ENCODE results near the gene SLC35A4. TPM values are rescaled to one million over a fixed set of nuclear protein-coding genes. Genes with fewer than 3 reads are reported as not detected.

SLC35A4 gene
- total RNA-seq, 4 donors from 2014 or later, result 41.4 to 56.9 (median 52.6) TPM

DNA sequence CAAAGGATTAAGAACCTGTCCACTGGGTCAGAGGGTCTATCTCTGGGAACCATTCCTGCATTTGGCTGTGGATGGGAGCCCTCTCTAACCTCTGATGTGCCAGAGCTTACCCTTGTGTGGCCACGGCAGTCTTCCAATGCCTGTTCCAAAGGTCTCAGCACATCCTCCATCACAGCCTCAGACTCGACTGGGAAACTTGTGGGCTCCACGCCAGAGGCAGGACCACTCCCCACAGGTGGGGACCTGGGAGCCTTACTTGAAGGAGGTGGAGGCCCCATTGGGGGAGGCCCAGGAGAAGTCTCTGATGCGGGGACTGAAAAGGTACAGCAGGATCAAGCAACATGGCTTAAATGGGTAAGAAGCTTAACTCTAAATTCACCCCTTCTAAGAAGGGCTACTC lies 12.8 kb upstream of the SLC35A4 start:
- TF ChIP-seq, protein P1, sequence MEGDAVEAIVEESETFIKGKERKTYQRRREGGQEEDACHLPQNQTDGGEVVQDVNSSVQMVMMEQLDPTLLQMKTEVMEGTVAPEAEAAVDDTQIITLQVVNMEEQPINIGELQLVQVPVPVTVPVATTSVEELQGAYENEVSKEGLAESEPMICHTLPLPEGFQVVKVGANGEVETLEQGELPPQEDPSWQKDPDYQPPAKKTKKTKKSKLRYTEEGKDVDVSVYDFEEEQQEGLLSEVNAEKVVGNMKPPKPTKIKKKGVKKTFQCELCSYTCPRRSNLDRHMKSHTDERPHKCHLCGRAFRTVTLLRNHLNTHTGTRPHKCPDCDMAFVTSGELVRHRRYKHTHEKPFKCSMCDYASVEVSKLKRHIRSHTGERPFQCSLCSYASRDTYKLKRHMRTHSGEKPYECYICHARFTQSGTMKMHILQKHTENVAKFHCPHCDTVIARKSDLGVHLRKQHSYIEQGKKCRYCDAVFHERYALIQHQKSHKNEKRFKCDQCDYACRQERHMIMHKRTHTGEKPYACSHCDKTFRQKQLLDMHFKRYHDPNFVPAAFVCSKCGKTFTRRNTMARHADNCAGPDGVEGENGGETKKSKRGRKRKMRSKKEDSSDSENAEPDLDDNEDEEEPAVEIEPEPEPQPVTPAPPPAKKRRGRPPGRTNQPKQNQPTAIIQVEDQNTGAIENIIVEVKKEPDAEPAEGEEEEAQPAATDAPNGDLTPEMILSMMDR (IDR thresholded peaks at IDR 0.05), result no peak
- Histone ChIP-seq H3K36me3 (peaks cover 0 to 54% (median 25%) of the 10 kb centered on the region in 3 donors), H3K27me3 (no peaks in the 10 kb centered on the region), H3K4me3 (no peak overlapping the region), H3K4me1 (peaks cover 31 to 75% (median 47%) of the 10 kb centered on the region in 3 donors), H3K9me3 (no peaks in the 10 kb centered on the region), H3K27ac (no peak overlapping the region)
- WGBS, 2 donors, result 33 to 83% methylated on average over 1 to 3 of the region's 4 CpGs
- DNase-seq, result no peak
- intact Hi-C loops (cut with DNase I), result no loop called here

DNA sequence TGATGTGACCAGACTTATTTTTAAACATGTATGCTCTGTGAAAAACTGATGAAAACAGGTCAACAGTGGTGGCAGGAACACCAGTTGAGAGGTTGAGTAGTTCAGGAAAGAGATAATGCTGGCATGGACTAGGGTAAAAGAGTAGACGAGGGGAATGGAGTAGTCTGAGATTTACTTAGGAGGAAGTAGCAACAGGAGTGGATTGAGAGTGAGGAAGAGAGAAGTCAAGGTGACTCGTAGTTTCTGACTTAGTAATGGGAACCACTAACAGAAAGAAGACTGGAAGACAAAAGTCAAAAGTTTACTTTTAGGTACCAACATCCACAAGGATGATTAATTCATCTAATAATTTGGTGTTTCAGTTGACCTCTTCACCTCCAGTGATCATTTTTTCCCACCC lies 11.0 kb upstream of the SLC35A4 start:
- Histone ChIP-seq H3K36me3 (peaks cover 0 to 57% (median 25%) of the 10 kb centered on the region in 3 donors), H3K27ac (peak overlapping the region; percentile 15 to 31 (median 25)), H3K4me1 (peaks cover 16 to 64% (median 38%) of the 10 kb centered on the region in 3 donors), H3K9me3 (no peaks in the 10 kb centered on the region), H3K27me3 (no peaks in the 10 kb centered on the region), H3K4me3 (no peak overlapping the region)
- no peak for DNase-seq
- intact Hi-C loops (cut with DNase I), result no loop called here
- TF ChIP-seq, protein P1 (IDR thresholded peaks at IDR 0.05), result no peak
- TF ChIP-seq POLR2A (IDR thresholded peaks at IDR 0.05), result no peak
- 44 to 57% methylated on average over 2 of the region's 2 CpGs for WGBS, 2 donors

- Histone ChIP-seq H3K9me3 (no peaks in the 10 kb centered on the region), H3K4me1 (peaks cover 11 to 56% (median 30%) of the 10 kb centered on the region in 3 donors), H3K36me3 (peaks cover 0 to 53% (median 25%) of the 10 kb centered on the region in 3 donors), H3K4me3 (no peak overlapping the region), H3K27me3 (no peaks in the 10 kb centered on the region), H3K27ac (peak overlapping the region in 1 of 4 donors; percentile 31)
- intact Hi-C loops (cut with DNase I), result no loop called here
- DNase-seq, result no peak
- TF ChIP-seq, protein P1 (IDR thresholded peaks at IDR 0.05), result no peak
- no peak for TF ChIP-seq POLR2A (IDR thresholded peaks at IDR 0.05)
- WGBS, 2 donors, result 39 to 52% methylated on average over 2 of the region's 2 CpGs
Observed at GRCh38 chr5:140554454-140554853, 10.2 kb upstream of the SLC35A4 start.

DNA sequence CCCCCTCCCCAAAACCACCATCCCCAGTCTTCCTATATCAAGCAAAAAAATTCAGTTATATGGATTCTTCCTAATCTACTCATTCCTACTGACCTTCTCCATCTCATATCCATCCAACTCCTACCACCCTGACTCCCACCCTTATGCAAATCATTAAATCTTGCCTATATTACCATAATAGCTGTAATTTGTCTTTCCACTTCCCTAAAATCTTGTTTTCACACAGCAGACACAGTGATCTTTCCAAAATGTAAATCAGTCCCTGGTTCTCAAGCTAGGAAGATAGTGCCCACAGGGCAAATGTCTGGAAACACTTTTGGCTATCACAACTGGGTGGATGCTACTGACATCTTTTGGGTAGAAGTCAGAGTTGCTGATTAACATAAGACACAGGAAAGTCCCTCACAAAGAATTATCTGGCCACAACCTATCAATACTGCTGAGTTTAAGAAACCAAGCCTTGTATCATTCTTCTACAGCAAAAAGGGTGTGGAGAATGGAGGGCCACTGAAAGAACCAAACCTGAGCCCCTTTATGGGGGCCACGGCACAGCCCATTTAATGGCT lies 8.8 kb upstream of the SLC35A4 start:
- intact Hi-C loops (cut with DNase I), result no loop called here
- Histone ChIP-seq H3K27ac (peak overlapping the region in 2 of 4 donors; percentile 4 to 96), H3K27me3 (no peaks in the 10 kb centered on the region), H3K36me3 (peaks cover 0 to 53% (median 14%) of the 10 kb centered on the region in 3 donors), H3K4me3 (peak overlapping the region in 2 of 4 donors; percentile 74 to 82), H3K4me1 (peaks cover 11 to 47% (median 24%) of the 10 kb centered on the region in 3 donors), H3K9me3 (no peaks in the 10 kb centered on the region)
- TF ChIP-seq POLR2A (IDR thresholded peaks at IDR 0.05), result no peak
- TF ChIP-seq, protein P1 (IDR thresholded peaks at IDR 0.05), result no peak
- no peak for DNase-seq
- 53 to 91% methylated on average over 1 of the region's 1 CpG for WGBS, 2 donors

- no peaks in the 10 kb centered on the region for H3K27me3 ChIP-seq
- H3K4me3 ChIP-seq, result peak overlapping the region; percentile 50 to 82 (median 72)
- DNase-seq, result no peak
- H3K4me1 ChIP-seq, result peaks cover 11 to 47% (median 24%) of the 10 kb centered on the region in 3 donors
- intact Hi-C loops (cut with DNase I), result no loop called here
- no peaks in the 10 kb centered on the region for H3K9me3 ChIP-seq
- TF ChIP-seq, protein P1 (IDR thresholded peaks at IDR 0.05), result no peak
- TF ChIP-seq POLR2A (IDR thresholded peaks at IDR 0.05), result no peak
- 4 to 7% methylated on average over 6 of the region's 6 CpGs for WGBS, 2 donors
- H3K27ac ChIP-seq, result peak overlapping the region in 3 of 4 donors; percentile 89 to 96 (median 90)
- H3K36me3 ChIP-seq, result peaks cover 0 to 53% (median 8%) of the 10 kb centered on the region in 3 donors
Observed at GRCh38 chr5:140556438-140556837, 8.2 kb upstream of the SLC35A4 start.

All from esophagus squamous epithelium (tissue), 5 donors.